OCI-LY7 (cell line): ENCODE measurements around the gene GALNTL6.

Experiments
- CTCF ChIP-seq: fragments of 200-600 bp; sonication (generic); conservative IDR thresholded peaks from 2 replicates; pipeline ENCODE4 v1.5.1; 2014; ENCODE audit warnings: mild to moderate bottlenecking, antibody characterized with exemption, low read length, moderate library complexity, mixed read lengths
- EZH2phosphoT487 ChIP-seq: fragments of 200-600 bp; sonication (generic); IDR thresholded peaks from 2 replicates; pipeline ENCODE4 v1.6.1; 2018; ENCODE audit warnings: low read depth, borderline replicate concordance, mild to moderate bottlenecking, mixed run types, antibody characterized with exemption, low read length, moderate library complexity, mixed read lengths

- TF ChIP-seq CTCF (no peak), EZH2phosphoT487 (no peak)
These were observed 1132.4 kb downstream of the GALNTL6 start for GRCh38 chr4:172945611-172946010.
